DOHH2 (cell line): ENCODE results near the gene SMARCA2.

Experiments used
- H3F3A ChIP-seq: fragments of 200-600 bp; sonication (generic), shearing (Covaris generic); 2 replicates; pipeline ENCODE4 v1.6.0; 2016; ENCODE audit warnings: antibody characterized with exemption, mild to moderate bottlenecking; ENCODE audit not compliant: control insufficient read depth, insufficient read depth
- H3K27ac ChIP-seq: fragments of 200-600 bp; sonication (generic); 2 replicates; pipeline ENCODE4 v1.5.1; 2014; ENCODE audit warnings: low read depth, mild to moderate bottlenecking, low read length, moderate library complexity
- H3K27me3 ChIP-seq: fragments of 200-600 bp; sonication (generic); 2 replicates; pipeline ENCODE4 v1.6.1; 2014; ENCODE audit warnings: mild to moderate bottlenecking, low read length, mixed read lengths; ENCODE audit not compliant: control insufficient read depth
- H3K36me3 ChIP-seq: fragments of 200-600 bp; sonication (generic); 2 replicates; pipeline ENCODE4 v1.6.1; 2014; ENCODE audit warnings: mild to moderate bottlenecking, low read length, moderate library complexity, mixed read lengths; ENCODE audit not compliant: control insufficient read depth
- H3K4me1 ChIP-seq: fragments of 200-600 bp; sonication (generic); 2 replicates; pipeline ENCODE4 v1.6.1; 2014; ENCODE audit warnings: mild to moderate bottlenecking, low read length, mixed read lengths; ENCODE audit not compliant: control insufficient read depth
- H3K4me2 ChIP-seq: fragments of 200-600 bp; sonication (generic); 2 replicates; pipeline ENCODE4 v1.6.0; 2014; ENCODE audit warnings: mild to moderate bottlenecking, low read length, moderate library complexity
- H3K4me3 ChIP-seq: fragments of 200-600 bp; sonication (generic); 2 replicates; pipeline ENCODE4 v1.5.1; 2014; ENCODE audit warnings: mild to moderate bottlenecking, low read length, mixed read lengths
- H3K79me2 ChIP-seq: fragments of 200-600 bp; sonication (generic); 2 replicates; pipeline ENCODE4 v1.6.1; 2014; ENCODE audit warnings: mild to moderate bottlenecking, low read length, mixed read lengths; ENCODE audit not compliant: control insufficient read depth
- H3K9me2 ChIP-seq: fragments of 200-600 bp; sonication (generic); replicated peaks from 2 replicates; pipeline ENCODE4 v1.6.1; 2014; ENCODE audit warnings: mild to moderate bottlenecking, low read length, mixed read lengths; ENCODE audit not compliant: control insufficient read depth
- H3K9me3 ChIP-seq: fragments of 200-600 bp; sonication (generic); 2 replicates; pipeline ENCODE4 v1.6.1; 2014; ENCODE audit warnings: antibody characterized with exemption, low read length, mixed read lengths; ENCODE audit not compliant: control insufficient read depth, insufficient read depth
- H4K20me1 ChIP-seq: fragments of 200-600 bp; sonication (generic); 2 replicates; pipeline ENCODE4 v1.6.0; 2014; ENCODE audit warnings: low read depth, mild to moderate bottlenecking, antibody characterized with exemption, low read length, moderate library complexity; ENCODE audit not compliant: control insufficient read depth, insufficient read depth
- CTCF ChIP-seq: fragments of 200-600 bp; sonication (generic); IDR thresholded peaks from one replicate; pipeline ENCODE4 v1.5.1; 2014; ENCODE audit warnings: antibody characterized with exemption, mild to moderate bottlenecking, low read depth, low read length; ENCODE audit not compliant: poor library complexity, severe bottlenecking
- EZH2phosphoT487 ChIP-seq: fragments of 200-600 bp; sonication (generic); IDR thresholded peaks from 2 replicates; pipeline ENCODE4 v1.6.1; 2017; ENCODE audit warnings: borderline replicate concordance, mild to moderate bottlenecking, antibody characterized with exemption, low read length, moderate library complexity, mixed read lengths

SMARCA2 gene

GRCh38 chr9:2023532-2023931, 8.4 kb downstream of the SMARCA2 start:
- no peak overlapping the region for H3K4me2 ChIP-seq
- no peak overlapping the region for H3K4me3 ChIP-seq
- peaks cover 21% of the 10 kb centered on the region for H3K36me3 ChIP-seq
- no peaks in the 10 kb centered on the region for H3K9me3 ChIP-seq
- peaks cover 56% of the 10 kb centered on the region for H3K4me1 ChIP-seq
- TF ChIP-seq EZH2phosphoT487 (no peak), CTCF (no peak)
- no peaks in the 10 kb centered on the region for H3K9me2 ChIP-seq
- H3F3A ChIP-seq = no peaks in the 10 kb centered on the region
- H3K27me3 ChIP-seq = no peaks in the 10 kb centered on the region
- H4K20me1 ChIP-seq = peaks cover 15% of the 10 kb centered on the region
- H3K79me2 ChIP-seq = peaks cover 100% of the 10 kb centered on the region
- no peak overlapping the region for H3K27ac ChIP-seq

- TF ChIP-seq CTCF (no peak), EZH2phosphoT487 (no peak)
- Histone ChIP-seq H3K27ac (no peak overlapping the region), H3K9me3 (no peaks in the 10 kb centered on the region), H3K4me2 (no peak overlapping the region), H3K4me1 (peaks cover 44% of the 10 kb centered on the region), H4K20me1 (peaks cover 14% of the 10 kb centered on the region; the same call in 1 of the 2 replicates), H3F3A (no peaks in the 10 kb centered on the region), H3K27me3 (no peaks in the 10 kb centered on the region), H3K9me2 (no peaks in the 10 kb centered on the region), H3K79me2 (peaks cover 100% of the 10 kb centered on the region), H3K4me3 (no peak overlapping the region), H3K36me3 (peaks cover 36% of the 10 kb centered on the region)
Measured at GRCh38 chr9:2024888-2025782, 10.0 kb downstream of the SMARCA2 start.

- Histone ChIP-seq H3K27me3 (no peaks in the 10 kb centered on the region), H3K4me3 (no peak overlapping the region), H3K4me1 (peaks cover 47% of the 10 kb centered on the region), H3K9me3 (no peaks in the 10 kb centered on the region), H3F3A (no peaks in the 10 kb centered on the region), H3K36me3 (peaks cover 37% of the 10 kb centered on the region), H3K27ac (no peak overlapping the region), H3K4me2 (peak overlapping the region; percentile 15; the same call in 1 of the 2 replicates), H3K9me2 (no peaks in the 10 kb centered on the region), H4K20me1 (peaks cover 12% of the 10 kb centered on the region; the same call in 1 of the 2 replicates), H3K79me2 (peaks cover 99% of the 10 kb centered on the region)
- TF ChIP-seq EZH2phosphoT487 (no peak), CTCF (no peak)
Measured at GRCh38 chr9:2026220-2026997, 11.3 kb downstream of the SMARCA2 start.
